GM18526 (cell line): Measurements from ENCODE around the gene UGGT1.
A peak's percentile ranks its signal among the peaks of the same experiment; 100 is the strongest.

Source experiments
- POLR2A ChIP-seq: IDR thresholded peaks from 3 replicates; pipeline ENCODE4 v1.6.1; 2011; ENCODE audit not compliant: insufficient read length; ENCODE audit errors: extremely low read depth

Gene UGGT1

GRCh38 chr2:128090945-128091725 is at the start of gene UGGT1:
Gene UGGT1, plus strand, starts transcription at chr2:128091200. Its CDS starts 158 bp downstream, at chr2:128091358.
- TF ChIP-seq POLR2A: peak; percentile 92

GRCh38 chr2:128041561-128041960 is 49.4 kb upstream of the UGGT1 start:
- TF ChIP-seq POLR2A: no peak

GRCh38 chr2:128043041-128043440 is 48.0 kb upstream of the UGGT1 start:
- TF ChIP-seq POLR2A: no peak

- no peak for TF ChIP-seq POLR2A
Observed at GRCh38 chr2:128053331-128053730, 37.7 kb upstream of the UGGT1 start.

- no peak for TF ChIP-seq POLR2A
Observed at GRCh38 chr2:128054104-128054885, 36.7 kb upstream of the UGGT1 start.

- TF ChIP-seq POLR2A: no peak
Observed at GRCh38 chr2:128057334-128057733, 33.7 kb upstream of the UGGT1 start.

- no peak for TF ChIP-seq POLR2A
Observed at GRCh38 chr2:128058114-128058513, 32.9 kb upstream of the UGGT1 start.

- TF ChIP-seq POLR2A: no peak
Observed at GRCh38 chr2:128062571-128062970, 28.4 kb upstream of the UGGT1 start.

GRCh38 chr2:128064353-128064752 is 26.6 kb upstream of the UGGT1 start:
- TF ChIP-seq POLR2A: no peak

- TF ChIP-seq POLR2A: no peak
Observed at GRCh38 chr2:128069769-128070168, 21.2 kb upstream of the UGGT1 start.

- no peak for TF ChIP-seq POLR2A
Observed at GRCh38 chr2:128073278-128073677, 17.7 kb upstream of the UGGT1 start.

- no peak for TF ChIP-seq POLR2A
Observed at GRCh38 chr2:128076461-128077106, 14.4 kb upstream of the UGGT1 start.

- TF ChIP-seq POLR2A: no peak
Observed at GRCh38 chr2:128084757-128085156, 6.2 kb upstream of the UGGT1 start.

GRCh38 chr2:128086244-128086643 is 4.8 kb upstream of the UGGT1 start:
- no peak for TF ChIP-seq POLR2A

GRCh38 chr2:128090575-128090944 is 440 bp upstream of the UGGT1 start:
- no peak for TF ChIP-seq POLR2A

GRCh38 chr2:128091726-128092080 is 703 bp downstream of the UGGT1 start:
- TF ChIP-seq POLR2A: no peak
